GM19328 (cell line): Measurements from ENCODE around the gene FRA10AC1.
A peak's percentile ranks its signal among the peaks of the same experiment; 100 is the strongest.
"Not testable (repeated sequence)": the region's sequence is repeated elsewhere in the genome, so short reads cannot be mapped to it uniquely, and the experiment has no call there.

ENCODE experiments used
- ATAC-seq: cut with Tn5 transposase; IDR thresholded peaks from one replicate; pipeline ENCODE4 v1.9.1; 2021; ENCODE audit warnings: mild to moderate bottlenecking, moderate library complexity; ENCODE audit not compliant: unreplicated experiment

FRA10AC1 gene

GRCh38 chr10:93703841-93704240, 1.4 kb upstream of the FRA10AC1 start:
- no peak for ATAC-seq

- no peak for ATAC-seq
Measured at GRCh38 chr10:93703066-93703465, 674 bp upstream of the FRA10AC1 start.

GRCh38 chr10:93701866-93702209, 554 bp downstream of the FRA10AC1 start:
- ATAC-seq: peak; percentile 15

DNA sequence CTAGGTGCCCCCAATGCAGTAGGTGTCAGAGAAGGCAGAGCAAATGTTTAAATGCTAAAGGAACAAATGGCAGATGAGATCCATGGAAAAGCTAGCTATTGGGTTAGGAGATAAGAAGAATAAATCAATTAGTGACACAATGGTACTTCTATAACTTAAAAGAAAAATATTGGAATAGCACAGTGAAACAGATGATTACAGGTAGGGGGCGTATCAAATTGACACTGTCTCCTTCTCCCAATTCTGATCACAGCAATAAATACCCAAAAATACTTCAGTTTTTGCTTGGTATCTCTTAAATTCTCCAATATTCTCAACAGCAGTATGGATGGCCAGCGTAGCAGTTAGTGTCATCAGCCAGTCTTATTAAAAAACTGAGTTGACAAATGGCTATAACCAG, 5.2 kb downstream of the FRA10AC1 start:
- ATAC-seq: no peak

- not testable (repeated sequence) for ATAC-seq
Measured at GRCh38 chr10:93696582-93696981, 5.8 kb downstream of the FRA10AC1 start.

DNA sequence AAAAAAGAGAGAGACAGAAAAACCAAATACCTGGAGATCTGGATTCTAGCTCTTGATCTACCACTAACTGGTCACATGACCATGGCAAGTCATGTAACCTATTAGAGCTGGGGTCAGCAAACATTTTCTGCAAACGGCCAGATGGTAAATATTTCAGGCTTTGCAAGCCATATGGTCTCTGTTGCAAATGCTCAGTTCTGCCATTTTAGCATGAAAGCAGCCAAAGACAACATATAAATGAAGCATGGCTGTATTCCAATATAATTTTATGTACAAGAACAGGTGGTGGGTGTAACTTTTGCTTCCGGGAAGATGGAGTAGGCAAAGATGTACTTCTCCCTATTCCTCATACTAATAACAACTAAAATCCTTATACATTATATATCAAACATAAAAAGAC, 6.7 kb downstream of the FRA10AC1 start:
- no peak for ATAC-seq

DNA sequence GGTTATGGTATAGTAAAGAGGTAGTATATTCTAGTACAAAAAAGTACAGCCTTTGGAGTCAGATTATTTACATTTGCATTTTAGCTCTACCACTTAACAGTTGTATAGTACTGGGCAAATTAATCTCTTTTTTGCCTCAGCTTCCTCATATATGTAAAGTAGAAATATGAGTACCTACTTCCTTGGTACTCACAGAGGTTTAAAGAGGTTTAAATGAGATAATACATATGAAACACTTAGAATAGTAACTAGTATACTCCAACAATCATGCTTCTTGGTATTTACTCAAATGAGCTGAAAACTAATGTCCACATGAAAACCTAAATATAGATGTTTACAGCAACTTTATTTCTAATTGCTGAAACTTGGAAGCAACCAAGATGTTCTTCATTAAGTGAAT, 14.7 kb downstream of the FRA10AC1 start:
- no peak for ATAC-seq

GRCh38 chr10:93680412-93681047, 21.9 kb downstream of the FRA10AC1 start:
- no peak for ATAC-seq

DNA sequence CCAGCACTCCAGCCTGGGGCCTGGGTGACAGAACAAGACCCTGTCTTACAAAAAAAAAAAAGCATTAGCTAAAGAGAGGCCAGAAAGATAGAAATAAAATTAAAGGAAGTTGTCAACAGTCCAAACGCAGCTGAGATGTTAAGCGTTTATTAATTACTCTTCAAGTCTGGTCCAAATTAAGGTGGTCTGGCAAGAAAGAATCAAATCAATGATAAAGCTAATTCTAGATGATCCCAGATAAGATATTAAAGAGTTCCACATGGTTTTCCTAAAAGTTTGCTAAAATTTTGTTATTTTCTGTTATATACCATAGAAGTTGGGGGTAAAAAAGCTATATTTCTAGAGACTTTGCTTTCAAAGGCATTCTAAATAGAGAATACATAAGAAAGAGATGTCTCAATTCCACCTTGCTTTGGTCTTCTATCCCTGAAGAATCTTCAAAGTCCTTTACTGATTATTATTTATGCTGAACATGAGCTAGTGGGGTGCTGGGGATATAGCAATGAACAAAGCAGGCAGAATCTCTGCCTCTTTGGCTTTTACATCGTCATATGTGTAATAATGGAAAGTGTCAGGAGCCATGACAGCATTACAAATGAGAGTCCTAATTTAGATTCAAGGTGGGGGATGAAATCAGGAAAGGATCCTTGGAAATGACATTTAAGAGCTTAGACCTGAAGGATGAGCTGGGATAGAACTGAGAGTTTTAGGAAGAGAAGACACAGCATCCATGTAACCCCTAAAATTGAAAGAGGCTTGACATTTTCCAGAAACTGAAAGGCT, 23.4 kb downstream of the FRA10AC1 start:
- no peak for ATAC-seq

DNA sequence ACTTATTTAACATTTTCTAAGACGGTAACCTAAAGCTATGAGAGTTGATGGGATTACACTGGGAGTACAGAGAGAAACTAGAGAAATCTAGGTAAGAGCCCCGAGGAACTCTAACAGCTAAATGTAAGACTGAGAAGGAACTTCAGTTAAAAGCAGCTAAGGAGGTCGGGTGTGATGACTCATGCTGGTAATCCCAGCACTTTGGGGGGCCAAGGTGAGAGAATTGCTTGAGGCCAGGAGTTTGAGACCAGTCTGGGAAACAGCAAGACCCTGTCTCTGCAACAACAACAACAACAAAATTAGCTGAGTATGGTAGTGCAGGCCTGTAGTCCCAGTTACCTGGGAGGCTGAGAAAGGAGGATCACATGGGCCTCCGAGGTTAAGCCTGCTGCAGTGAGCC, 24.0 kb downstream of the FRA10AC1 start:
- ATAC-seq: no peak

DNA sequence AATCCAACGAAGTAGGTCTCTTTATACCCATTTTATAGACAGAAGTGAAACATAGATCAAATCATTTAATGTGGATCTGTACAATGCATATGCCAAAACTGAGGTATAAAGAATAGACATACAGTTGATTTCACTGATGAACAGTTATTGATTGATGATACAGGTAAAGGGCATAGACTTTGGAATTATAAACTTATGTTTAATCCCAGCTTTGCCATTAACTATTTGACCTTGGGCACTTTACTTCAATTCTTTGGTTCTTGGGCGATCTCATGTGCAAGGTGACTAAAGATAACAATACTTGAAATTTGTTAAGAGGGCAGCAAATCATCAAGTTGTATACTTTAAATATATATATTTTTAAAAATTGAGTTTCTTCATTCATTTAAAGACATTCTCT, 28.6 kb downstream of the FRA10AC1 start:
- no peak for ATAC-seq

DNA sequence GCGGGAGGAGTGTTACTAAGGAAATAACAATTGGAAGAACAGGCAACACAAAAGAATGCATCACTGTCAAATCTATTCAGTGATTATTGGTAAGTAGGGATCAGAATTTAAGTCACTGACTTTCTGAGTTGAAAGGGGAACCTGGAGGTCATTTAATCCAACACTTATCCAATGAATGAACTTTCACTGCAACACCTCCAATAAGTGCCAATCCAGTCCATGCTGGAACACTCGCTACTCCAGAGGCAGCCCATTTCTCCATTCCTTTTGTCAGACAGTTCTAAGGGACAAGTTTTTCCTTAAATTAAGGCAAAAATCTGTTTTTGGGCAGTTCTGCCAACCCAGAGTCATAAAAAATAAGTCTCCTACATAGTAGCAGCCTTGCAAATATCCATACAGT, 29.5 kb downstream of the FRA10AC1 start:
- ATAC-seq: no peak

DNA sequence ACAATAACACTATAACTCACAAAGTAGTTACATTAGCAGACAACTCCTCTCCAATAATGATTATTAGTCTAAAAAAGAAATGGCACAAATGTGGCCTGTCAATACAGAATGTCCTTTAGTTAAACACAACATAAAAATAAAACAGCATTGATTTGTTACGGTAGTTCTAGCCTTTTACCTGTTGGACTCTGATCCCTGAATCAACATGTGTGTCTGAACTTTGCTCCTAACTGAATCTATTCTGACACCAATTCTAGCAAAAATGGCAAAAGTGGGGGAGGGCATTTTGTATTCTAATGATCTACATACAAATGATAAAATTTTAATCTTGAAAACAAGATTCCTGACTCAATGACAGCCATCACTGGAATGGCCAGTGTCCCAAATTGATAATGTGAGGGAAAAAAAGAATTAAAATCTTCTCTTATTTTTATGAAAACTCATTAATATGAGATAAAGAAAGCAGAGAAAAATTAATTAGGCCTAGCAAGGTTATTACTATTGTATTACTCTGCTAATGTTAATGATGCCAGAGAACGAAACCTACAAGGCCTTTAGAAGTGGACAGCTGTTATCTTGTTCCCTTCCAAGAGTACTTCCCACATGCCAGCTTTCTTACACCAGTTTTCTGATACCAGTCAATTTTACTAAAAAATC, 30.2 kb downstream of the FRA10AC1 start:
- no peak for ATAC-seq

DNA sequence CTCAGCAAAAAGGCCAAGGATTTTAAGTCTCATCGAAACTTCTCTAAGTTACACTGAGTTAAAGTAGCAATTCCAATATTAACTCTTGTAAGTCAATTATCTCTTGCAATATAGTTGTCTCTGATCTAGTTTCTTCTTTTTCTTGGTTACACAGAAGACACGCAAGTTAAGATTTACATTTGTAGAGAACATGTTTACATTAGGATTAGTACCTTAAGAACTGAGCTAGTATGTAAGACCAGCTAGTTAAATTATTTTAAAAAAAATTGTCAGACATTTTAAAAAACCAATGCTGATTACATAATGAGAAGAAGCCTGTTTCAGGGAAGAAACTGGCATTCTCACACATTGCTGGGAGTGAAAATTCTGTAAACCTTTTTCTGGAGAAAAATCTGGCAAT, 31.4 kb downstream of the FRA10AC1 start:
- ATAC-seq: no peak

GRCh38 chr10:93670372-93670771, 32.0 kb downstream of the FRA10AC1 start:
- ATAC-seq: no peak

- no peak for ATAC-seq
Measured at GRCh38 chr10:93667795-93668194, 34.6 kb downstream of the FRA10AC1 start.

GRCh38 chr10:93666030-93666429, 36.4 kb downstream of the FRA10AC1 start:
- ATAC-seq: no peak

DNA sequence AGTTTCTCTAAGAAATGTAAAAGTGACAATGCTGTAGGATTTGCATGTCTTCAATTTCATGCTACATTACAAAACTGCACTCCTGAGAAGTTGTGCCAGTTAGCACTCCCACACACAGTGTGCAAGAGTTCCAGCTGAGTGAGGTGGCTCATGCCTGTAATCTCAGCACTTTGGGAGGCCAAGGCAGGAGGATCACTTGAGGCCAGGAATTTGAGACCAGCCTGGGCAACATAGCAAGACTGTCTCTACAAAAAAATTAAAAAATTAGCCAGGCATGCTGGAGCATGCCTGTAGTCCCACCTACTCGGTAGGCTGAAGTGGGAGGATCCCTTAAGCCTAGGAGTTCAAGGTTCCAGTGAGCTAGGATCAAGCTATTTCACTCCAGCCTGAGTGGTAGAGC, 44.6 kb downstream of the FRA10AC1 start:
- no peak for ATAC-seq

DNA sequence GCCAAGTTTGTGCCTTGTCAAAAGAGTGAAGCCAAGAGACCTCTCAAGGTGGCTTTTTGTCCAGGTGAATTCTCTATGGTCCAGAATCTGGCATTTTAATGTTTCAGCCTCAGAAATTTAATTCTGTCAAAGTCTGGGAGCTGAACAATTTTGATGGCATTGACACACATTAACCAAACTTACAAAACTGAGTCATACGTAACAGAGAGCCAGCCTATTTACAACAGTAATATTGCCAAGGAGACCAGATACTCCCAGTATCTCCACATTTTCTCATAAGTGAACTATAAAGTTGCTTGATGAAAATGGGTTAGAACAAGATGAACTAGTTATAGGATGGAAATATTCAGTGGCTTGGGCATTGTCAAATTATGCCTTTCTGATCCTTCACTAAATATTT, 46.2 kb downstream of the FRA10AC1 start:
- ATAC-seq: no peak

DNA sequence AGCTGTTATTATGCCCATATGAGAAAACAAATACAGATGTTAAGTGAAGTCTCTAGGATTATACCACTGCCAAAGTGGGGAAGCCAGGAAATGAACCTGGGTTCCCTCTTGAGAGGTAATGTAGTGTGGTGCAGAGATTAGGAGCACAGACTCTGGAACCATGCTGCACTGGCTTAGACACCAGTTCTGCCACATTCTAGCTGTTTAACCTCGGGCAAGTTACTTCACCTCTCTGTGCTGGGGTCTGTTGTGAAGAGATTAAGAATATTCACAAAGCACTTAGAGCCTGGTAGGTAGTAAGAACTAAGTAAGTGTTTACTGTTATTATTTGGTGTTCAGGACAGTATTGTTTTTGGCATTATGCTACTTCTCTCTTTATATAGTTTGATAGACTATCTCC, 48.2 kb downstream of the FRA10AC1 start:
- ATAC-seq: no peak

DNA sequence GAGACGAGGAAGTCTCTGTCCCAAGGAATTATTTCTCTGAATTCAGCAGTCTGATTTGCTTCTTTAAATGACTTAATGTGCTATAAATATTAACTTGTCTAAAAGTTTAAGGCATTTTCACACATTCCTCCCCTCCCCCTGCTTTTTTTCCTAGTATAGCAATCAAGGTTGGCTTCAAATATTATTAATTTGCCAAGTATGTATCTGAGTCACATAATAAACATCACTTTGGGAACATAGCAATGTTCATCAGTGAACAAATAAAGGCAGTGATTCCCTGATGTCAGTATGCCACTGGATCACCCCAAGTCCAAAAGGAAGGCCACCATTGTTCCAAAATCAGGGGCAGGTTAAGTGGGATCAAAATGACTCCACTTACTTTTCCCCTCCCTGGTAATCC, 49.5 kb downstream of the FRA10AC1 start:
- ATAC-seq: no peak

DNA sequence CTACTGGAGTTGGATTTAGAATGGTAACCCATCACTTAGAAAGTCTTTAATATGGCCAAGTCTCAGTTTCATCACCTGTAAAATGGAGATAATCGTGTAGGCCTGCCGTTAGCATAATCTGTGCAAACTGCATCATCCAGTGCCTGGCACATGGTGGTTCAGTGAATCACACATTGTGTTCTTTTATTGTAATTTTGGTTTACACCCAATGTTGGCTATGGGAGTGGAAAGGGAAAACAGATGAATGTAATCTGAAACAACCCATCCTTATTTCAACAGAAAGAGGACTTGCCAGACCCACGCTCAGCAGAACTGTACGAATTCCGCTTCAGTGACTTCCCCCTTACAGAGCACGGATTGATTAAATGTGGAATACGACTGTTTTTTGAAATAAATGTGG, 62.6 kb downstream of the FRA10AC1 start:
- ATAC-seq: no peak
